RPMI7951 (cell line): ENCODE data around the gene SORBS2. TPM values are rescaled to one million over a fixed set of nuclear protein-coding genes. Genes with fewer than 3 reads are reported as not detected.

Experiments used
- DNase-seq: peaks from one replicate; pipeline ENCODE4 v3.0.0-alpha.2; 2012; ENCODE audit warnings: low read depth
- total RNA-seq: library from RNA; depleted of rRNA; stranded (reverse); fragments of >200 nt; shearing (Covaris generic); gene quantifications from 2 replicates; pipeline ENCODE4 v1.2.3, GENCODE V29; 2014

SORBS2 gene
- total RNA-seq, 1 experiment from 2014 or later: 17.3 TPM

- peak; percentile 50 for DNase-seq
Measured at GRCh38 chr4:185773419-185773818, 38.6 kb downstream of the SORBS2 start.

- DNase-seq: peak; percentile 9
Measured at GRCh38 chr4:185772391-185773093, 39.5 kb downstream of the SORBS2 start.

- no peak for DNase-seq
Measured at GRCh38 chr4:185771711-185772390, 40.1 kb downstream of the SORBS2 start.

GRCh38 chr4:185767528-185767927, 44.5 kb downstream of the SORBS2 start:
- DNase-seq: no peak

- DNase-seq: no peak
Measured at GRCh38 chr4:185764876-185765275, 47.1 kb downstream of the SORBS2 start.

- DNase-seq: no peak
Measured at GRCh38 chr4:185761352-185762235, 50.4 kb downstream of the SORBS2 start.

GRCh38 chr4:185758807-185759206, 53.2 kb downstream of the SORBS2 start:
- no peak for DNase-seq

GRCh38 chr4:185755451-185755850, 56.5 kb downstream of the SORBS2 start:
- no peak for DNase-seq

- no peak for DNase-seq
Measured at GRCh38 chr4:185754961-185755360, 57.0 kb downstream of the SORBS2 start.

GRCh38 chr4:185752872-185753271, 59.1 kb downstream of the SORBS2 start:
- no peak for DNase-seq

- DNase-seq: no peak
Measured at GRCh38 chr4:185749858-185750257, 62.1 kb downstream of the SORBS2 start.

GRCh38 chr4:185748901-185749390, 63.0 kb downstream of the SORBS2 start:
- DNase-seq: no peak

- no peak for DNase-seq
Measured at GRCh38 chr4:185745891-185746290, 66.1 kb downstream of the SORBS2 start.

GRCh38 chr4:185744946-185745345, 67.0 kb downstream of the SORBS2 start:
- DNase-seq: no peak

- no peak for DNase-seq
Measured at GRCh38 chr4:185744488-185744862, 67.5 kb downstream of the SORBS2 start.

- no peak for DNase-seq
Measured at GRCh38 chr4:185743722-185744487, 68.1 kb downstream of the SORBS2 start.

GRCh38 chr4:185742766-185743165, 69.2 kb downstream of the SORBS2 start:
- DNase-seq: peak; percentile 92

GRCh38 chr4:185741795-185742194, 70.2 kb downstream of the SORBS2 start:
- no peak for DNase-seq

- peak; percentile 27 for DNase-seq
Measured at GRCh38 chr4:185740471-185740873, 71.5 kb downstream of the SORBS2 start.

GRCh38 chr4:185738820-185739219, 73.2 kb downstream of the SORBS2 start:
- DNase-seq: no peak

GRCh38 chr4:185738038-185738552, 73.9 kb downstream of the SORBS2 start:
- peak; percentile 73 for DNase-seq
